ENCODE measurements around the gene BOLA3.

GRCh38 chr2:74138600-74139323 lies 8.9 kb downstream of the BOLA3 start:
- TF ChIP-seq, protein P1, sequence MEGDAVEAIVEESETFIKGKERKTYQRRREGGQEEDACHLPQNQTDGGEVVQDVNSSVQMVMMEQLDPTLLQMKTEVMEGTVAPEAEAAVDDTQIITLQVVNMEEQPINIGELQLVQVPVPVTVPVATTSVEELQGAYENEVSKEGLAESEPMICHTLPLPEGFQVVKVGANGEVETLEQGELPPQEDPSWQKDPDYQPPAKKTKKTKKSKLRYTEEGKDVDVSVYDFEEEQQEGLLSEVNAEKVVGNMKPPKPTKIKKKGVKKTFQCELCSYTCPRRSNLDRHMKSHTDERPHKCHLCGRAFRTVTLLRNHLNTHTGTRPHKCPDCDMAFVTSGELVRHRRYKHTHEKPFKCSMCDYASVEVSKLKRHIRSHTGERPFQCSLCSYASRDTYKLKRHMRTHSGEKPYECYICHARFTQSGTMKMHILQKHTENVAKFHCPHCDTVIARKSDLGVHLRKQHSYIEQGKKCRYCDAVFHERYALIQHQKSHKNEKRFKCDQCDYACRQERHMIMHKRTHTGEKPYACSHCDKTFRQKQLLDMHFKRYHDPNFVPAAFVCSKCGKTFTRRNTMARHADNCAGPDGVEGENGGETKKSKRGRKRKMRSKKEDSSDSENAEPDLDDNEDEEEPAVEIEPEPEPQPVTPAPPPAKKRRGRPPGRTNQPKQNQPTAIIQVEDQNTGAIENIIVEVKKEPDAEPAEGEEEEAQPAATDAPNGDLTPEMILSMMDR (tag by site-specific recombination; IDR thresholded peaks at IDR 0.05) = peak; percentile 24; the same call in 1 of the 2 replicates
- TF ChIP-seq ZEB2 (tag by site-specific recombination; IDR thresholded peaks at IDR 0.05) = no peak
- no peak for TF ChIP-seq ZNF548 (tag by site-specific recombination; IDR thresholded peaks at IDR 0.05)
- TF ChIP-seq ZIC2 (tag by site-specific recombination; IDR thresholded peaks at IDR 0.05) = no peak
- TF ChIP-seq YY1 (tag by site-specific recombination; IDR thresholded peaks at IDR 0.05) = no peak
- no peak for TF ChIP-seq IKZF3 (tag by site-specific recombination; IDR thresholded peaks at IDR 0.05)
- no peak for TF ChIP-seq KLF10 (tag by site-specific recombination; IDR thresholded peaks at IDR 0.05)
- TF ChIP-seq KLF16 (tag by site-specific recombination; IDR thresholded peaks at IDR 0.05) = no peak
- TF ChIP-seq ZNF785 (tag by site-specific recombination; IDR thresholded peaks at IDR 0.05) = no peak
- no peak for TF ChIP-seq REST (tag by site-specific recombination; IDR thresholded peaks at IDR 0.05)
- TF ChIP-seq, protein P2, sequence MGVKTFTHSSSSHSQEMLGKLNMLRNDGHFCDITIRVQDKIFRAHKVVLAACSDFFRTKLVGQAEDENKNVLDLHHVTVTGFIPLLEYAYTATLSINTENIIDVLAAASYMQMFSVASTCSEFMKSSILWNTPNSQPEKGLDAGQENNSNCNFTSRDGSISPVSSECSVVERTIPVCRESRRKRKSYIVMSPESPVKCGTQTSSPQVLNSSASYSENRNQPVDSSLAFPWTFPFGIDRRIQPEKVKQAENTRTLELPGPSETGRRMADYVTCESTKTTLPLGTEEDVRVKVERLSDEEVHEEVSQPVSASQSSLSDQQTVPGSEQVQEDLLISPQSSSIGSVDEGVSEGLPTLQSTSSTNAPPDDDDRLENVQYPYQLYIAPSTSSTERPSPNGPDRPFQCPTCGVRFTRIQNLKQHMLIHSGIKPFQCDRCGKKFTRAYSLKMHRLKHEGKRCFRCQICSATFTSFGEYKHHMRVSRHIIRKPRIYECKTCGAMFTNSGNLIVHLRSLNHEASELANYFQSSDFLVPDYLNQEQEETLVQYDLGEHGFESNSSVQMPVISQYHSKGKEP (tag by site-specific recombination; IDR thresholded peaks at IDR 0.05) = no peak
- TF ChIP-seq, protein P3, sequence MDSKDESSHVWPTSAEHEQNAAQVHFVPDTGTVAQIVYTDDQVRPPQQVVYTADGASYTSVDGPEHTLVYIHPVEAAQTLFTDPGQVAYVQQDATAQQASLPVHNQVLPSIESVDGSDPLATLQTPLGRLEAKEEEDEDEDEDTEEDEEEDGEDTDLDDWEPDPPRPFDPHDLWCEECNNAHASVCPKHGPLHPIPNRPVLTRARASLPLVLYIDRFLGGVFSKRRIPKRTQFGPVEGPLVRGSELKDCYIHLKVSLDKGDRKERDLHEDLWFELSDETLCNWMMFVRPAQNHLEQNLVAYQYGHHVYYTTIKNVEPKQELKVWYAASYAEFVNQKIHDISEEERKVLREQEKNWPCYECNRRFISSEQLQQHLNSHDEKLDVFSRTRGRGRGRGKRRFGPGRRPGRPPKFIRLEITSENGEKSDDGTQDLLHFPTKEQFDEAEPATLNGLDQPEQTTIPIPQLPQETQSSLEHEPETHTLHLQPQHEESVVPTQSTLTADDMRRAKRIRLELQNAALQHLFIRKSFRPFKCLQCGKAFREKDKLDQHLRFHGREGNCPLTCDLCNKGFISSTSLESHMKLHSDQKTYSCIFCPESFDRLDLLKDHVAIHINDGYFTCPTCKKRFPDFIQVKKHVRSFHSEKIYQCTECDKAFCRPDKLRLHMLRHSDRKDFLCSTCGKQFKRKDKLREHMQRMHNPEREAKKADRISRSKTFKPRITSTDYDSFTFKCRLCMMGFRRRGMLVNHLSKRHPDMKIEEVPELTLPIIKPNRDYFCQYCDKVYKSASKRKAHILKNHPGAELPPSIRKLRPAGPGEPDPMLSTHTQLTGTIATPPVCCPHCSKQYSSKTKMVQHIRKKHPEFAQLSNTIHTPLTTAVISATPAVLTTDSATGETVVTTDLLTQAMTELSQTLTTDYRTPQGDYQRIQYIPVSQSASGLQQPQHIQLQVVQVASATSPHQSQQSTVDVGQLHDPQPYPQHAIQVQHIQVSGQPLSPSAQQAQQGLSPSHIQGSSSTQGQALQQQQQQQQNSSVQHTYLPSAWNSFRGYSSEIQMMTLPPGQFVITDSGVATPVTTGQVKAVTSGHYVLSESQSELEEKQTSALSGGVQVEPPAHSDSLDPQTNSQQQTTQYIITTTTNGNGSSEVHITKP (tag by site-specific recombination; IDR thresholded peaks at IDR 0.05) = no peak
